Measurements from ENCODE around the gene CPNE8.
"Not testable (repeated sequence)": the region's sequence is repeated elsewhere in the genome, so short reads cannot be mapped to it uniquely, and the experiment has no call there.

The CPNE8 gene

DNA sequence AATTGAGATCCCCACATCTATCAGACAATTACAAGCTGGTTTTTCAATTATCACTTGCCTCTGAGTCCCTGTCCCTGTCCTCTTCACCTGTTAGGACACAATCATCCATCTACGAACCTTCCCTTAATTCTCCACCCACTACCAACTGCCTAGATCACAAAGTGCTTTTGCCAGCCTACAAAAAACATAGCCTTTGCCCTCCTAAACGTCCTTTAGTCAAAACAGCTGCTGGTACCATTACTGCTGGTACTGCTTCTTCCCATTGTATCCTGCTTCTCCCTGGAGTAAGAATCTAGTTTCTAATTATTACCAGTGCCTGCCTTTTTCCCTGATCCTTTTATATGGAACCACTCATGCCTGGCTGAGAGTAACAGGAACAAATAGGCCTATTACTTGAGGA, 82.1 kb downstream of the CPNE8 start:
- no peak for DNase-seq

DNA sequence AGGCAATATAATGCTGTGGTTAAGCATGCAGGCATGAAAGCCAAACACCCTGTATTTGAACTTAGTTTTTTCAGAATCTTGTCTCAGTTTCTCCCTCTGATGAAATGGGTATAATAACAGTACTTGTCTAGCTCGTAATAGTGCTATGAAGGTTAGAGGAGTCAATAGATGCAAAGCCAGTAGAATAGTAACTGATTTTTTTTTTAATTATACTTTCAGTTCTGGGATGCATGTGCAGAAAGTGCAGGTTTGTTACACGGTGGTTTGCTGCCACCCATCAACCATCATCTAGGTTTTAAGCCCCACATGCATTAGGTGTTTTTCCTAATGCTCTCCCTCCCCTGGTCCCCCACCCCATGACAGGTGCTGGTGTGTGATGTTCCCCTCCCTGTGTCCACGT, 87.4 kb downstream of the CPNE8 start:
- no peak for DNase-seq

GRCh38 chr12:38813923-38814322, 91.5 kb downstream of the CPNE8 start:
- no peak for DNase-seq

DNA sequence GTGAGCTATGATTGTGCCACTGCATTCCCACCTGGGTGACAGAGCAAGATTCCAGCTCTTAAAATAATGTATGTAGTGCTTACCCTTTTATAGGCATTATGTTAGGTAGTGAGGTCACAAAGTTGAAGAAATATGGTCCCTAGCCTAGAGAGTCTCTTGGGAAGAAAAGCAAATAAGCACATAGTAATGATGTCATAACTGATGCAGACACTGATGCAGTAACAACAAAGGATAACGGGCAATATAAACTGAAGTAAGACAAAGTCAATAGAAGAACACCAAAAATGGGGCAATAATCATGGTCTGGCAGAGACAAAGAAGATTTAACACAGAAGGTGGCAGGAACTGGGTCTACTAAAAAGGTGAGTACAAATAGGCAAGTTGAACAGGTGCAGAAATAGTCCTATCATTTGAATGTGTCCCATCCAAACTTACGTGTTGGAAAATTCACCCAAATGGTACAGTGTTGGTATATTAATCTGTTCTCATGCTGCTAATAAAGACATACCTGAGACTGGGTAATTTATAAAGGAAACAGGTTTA, 93.5 kb downstream of the CPNE8 start:
- no peak for DNase-seq

GRCh38 chr12:38809832-38810231, 95.6 kb downstream of the CPNE8 start:
- DNase-seq: no peak

GRCh38 chr12:38788106-38788505, 117.3 kb downstream of the CPNE8 start:
- DNase-seq: no peak

DNA sequence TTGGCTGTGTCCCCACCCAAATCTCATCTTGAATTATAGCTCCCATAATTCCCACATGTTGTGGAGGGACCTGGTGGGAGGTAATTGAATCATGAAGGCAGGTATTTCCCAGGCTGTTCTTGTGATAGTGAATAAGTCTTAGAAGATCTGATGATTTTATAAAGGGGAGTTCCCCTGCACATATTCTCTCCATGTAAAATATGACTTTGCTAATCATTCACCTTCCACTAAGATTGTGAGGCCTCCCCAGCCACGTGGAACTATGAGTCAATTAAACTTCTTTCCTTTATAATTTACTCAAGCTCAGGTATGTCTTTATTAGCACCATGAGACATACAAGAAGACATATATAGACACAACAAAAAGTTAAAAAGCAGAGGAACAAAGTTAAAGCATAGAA, 120.0 kb downstream of the CPNE8 start:
- DNase-seq: no peak

DNA sequence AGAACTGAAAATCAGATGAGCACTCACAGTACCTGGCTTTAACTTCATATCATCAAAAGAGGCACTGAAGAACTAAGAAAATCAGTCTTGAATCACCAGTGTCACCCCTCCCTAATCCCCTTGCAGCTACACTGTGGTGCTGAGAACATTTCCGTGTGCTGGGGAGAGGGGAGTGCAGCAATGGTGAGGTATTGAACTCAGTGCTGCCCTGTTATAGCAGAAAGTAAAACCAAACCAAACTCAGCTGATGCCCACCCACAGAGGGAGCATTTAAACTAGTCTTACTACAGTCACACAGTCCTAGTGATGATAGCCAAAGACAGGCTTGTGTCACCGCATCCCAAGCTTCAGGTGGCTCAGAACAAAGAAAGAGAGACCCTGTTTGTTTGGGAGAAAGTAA, 122.1 kb downstream of the CPNE8 start:
- no peak for DNase-seq

- DNase-seq: no peak
These were observed 123.0 kb downstream of the CPNE8 start for GRCh38 chr12:38782359-38782758.

DNA sequence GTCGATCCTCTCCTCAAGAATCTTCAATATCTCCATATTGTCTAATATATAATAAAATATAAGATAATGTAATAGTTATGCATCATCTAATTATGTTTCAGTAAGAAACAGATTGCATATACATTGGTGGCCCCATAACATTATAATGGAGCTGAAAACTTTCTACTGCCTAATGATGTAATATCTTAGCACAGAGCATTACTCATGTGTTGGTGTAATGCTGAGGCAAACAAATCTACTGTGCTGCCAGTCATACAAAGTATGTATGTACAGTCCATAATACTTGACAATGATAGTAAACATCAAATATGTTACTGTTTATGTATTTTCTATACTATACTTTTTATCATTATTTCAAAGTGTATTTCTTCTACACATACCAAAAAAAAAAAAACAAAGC, 128.7 kb downstream of the CPNE8 start:
- no peak for DNase-seq

DNA sequence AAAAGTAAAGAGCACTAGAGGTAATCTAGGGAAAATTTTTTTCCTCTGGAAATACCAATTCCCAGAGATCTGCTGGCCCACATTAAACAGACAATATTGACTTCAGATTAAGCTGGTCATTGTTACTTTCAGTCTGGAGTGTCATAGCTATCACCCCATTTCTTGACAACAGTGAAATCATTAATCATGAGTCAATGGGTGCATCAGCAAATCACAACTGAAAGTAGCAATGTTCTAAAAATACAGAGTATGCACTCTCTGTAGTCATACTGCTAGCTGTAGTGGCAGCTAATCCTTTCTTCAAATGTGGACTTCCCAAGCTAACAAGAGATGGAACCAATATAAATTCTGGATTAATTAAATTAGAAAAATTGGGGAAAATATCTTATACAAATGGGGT, 129.9 kb downstream of the CPNE8 start:
- DNase-seq: no peak

- no peak for DNase-seq
These were observed 133.0 kb downstream of the CPNE8 start for GRCh38 chr12:38772437-38772836.

GRCh38 chr12:38771871-38772270, 133.5 kb downstream of the CPNE8 start:
- DNase-seq: no peak

DNA sequence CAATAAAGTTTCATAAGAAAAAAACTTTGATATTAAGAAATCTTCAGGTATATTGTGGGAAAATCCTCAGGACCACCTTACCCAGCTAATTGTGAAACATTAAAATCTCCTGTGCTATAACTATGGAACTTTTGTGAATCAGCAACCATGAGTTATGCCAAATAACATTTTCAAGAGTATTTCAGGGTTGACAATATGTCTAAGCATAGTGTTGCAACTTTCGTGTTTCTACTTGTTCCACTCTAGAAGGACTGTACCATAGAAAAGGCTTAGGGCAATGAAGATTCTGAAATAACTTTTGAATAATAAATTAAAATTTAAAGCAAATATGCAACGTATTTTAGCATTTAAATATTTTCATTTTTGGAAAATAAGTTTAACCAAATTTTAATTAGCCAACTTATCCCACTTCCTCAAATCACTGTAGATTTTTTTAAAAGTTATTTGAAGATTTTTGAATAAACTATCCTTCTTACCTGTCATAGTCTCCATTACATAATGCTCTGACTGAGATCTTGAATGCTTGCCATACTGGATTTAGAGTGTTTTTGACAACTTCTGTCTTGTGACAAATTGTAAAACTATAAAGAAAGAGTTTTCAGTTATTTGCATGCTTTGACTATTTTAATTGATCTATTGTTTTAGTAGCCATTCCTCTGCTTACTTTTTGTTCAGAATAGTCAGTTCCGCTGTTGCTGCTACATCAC, 143.6 kb downstream of the CPNE8 start:
- no peak for DNase-seq

- no peak for DNase-seq
These were observed 144.3 kb downstream of the CPNE8 start for GRCh38 chr12:38761111-38761510.

GRCh38 chr12:38759621-38760020, 145.8 kb downstream of the CPNE8 start:
- DNase-seq: no peak

DNA sequence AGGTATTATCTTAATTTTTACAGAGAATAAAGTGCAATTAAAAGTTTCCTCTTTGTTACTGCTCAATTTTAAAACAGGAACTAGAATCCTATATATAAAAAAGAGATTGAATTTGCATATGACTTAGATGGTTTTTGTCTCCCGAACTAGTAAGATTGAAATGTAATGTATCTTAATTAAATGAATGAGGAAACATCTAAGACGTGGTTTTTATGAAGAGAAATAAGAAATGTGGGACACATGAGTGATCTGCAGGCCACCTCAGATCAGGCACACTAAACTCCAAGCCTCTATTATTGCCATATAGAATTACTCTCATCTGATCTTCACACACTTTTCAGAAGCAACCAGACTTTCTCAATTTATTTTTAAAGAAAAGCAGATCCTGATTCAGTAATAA, 158.6 kb downstream of the CPNE8 start:
- no peak for DNase-seq

GRCh38 chr12:38745601-38746000, 159.8 kb downstream of the CPNE8 start:
- DNase-seq: no peak

DNA sequence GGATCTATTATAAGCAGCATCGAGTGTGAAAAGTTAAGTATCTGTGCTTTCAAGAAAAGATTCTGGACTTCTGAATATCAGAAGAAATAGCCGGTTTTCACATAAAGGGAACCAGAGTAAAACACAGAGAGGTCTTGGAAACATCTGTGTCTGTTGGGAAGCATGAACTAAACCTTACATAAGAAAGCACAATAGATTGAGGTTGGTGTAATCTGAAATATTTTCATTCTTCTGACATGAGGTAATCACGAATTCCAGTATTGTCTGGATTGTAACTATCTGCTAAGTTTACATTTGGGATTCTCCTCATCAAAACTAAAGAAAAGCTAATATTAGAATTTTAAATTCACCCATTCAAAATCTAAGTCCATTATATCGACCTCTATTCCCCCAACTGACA, 161.3 kb downstream of the CPNE8 start:
- DNase-seq: no peak

DNA sequence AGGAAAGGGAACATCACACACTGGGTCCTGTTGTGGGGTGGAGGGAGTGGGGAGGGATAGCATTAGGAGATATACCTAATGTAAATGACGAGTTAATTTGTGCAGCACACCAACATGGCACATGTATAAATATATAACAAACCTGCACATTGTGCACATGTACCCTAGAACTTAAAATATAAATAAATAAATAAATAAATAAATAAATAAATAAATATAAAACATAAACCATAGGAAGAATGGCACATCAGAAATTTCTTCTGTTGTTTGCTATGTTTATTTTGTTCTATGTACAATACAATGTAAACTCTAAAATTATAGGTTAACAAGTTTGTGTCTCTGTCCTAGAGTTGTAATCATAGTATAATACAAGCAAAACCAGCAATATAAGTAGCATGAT, 162.9 kb downstream of the CPNE8 start:
- DNase-seq: not testable (repeated sequence)

DNA sequence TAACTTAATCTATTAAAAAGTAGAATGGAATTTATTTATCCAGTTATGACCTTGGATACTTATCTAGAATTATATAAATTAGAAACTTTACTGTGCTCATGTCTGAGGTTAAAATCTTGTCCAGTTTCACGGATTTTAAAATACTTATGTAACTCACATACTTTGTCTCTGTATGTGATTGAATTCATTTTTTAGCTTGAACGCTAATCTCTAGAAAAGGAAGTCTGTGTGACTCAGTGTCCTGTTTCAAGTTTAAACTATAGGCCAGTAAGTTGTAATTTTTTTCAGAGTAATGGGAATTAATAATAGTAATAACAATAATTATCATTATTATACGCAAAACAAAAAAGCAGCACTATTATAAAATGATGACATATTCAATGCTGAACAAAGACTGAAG, 168.6 kb downstream of the CPNE8 start:
- DNase-seq: no peak

DNA sequence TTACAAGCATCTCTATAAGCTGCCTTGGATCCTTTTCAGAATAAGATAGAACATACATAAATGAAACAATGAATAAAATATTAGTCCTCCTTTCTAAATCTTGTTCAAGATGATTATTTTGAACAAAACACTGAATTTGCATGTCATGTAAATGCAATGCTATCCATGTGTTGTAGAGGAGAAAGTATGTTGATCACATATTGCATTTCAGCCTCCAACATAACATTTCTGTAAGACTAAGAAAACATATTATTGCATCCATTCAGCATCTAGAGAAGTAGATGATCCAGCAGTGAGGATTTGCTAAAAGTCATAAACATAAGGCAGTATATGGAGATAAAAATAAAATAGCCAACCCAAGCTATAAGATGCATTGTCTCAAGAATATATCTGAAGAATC, 172.6 kb downstream of the CPNE8 start:
- DNase-seq: no peak

DNA sequence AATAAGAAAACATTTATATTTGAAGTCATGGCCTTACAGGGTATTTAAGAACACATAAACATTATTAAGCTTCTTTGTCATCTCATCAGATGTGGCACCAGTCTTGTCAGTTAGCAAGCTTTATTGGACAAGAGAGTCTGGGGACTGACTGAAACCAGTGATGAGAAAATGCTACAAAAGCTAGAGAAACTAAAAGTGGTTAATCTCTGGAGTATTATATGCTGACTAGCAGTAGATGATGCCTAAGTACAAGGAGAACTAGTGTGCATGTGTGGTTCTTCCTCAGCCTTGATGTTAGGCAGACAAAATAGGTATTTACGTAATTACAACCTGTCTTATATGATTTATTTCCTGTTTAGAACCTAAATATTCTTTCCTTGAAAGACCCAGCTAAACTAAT, 176.5 kb downstream of the CPNE8 start:
- no peak for DNase-seq

- DNase-seq: no peak
These were observed 183.7 kb downstream of the CPNE8 start for GRCh38 chr12:38721611-38722252.

DNA sequence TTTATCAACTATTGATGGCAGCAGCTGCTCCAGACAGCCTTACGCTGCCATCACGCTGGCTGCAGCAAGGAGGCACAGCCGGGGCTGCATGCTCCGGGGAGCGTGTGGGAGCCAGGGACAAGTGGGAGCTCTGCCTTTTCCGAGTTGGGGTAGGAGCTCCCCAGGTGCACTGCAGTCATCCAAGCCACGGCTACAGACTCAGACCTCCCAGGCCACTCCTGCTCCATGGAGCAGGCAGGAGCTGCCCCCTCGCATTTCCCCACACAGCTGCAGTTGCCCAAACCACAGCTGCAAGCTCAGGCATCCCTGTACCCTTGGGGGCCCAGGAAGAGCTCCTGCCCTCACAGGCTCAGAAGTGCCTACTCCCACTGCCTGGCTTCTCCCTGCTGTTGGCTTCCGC, 184.7 kb downstream of the CPNE8 start:
- DNase-seq: no peak
